C4-2B (cell line): ENCODE data around the gene SLC5A5.

Experiments used
- ZFX ChIP-seq: fragments of 450-650 bp; IDR thresholded peaks from 2 replicates; pipeline ENCODE4 v1.6.1; 2017
- TF ChIP-seq, protein P1 (sequence below): fragments of 450-650 bp; conservative IDR thresholded peaks from 2 replicates; pipeline ENCODE4 v1.5.1; 2017; ENCODE audit warnings: mild to moderate bottlenecking

GRCh38 chr19:17871032-17871877 lies 490 bp upstream of the SLC5A5 start:
- TF ChIP-seq, protein P1, sequence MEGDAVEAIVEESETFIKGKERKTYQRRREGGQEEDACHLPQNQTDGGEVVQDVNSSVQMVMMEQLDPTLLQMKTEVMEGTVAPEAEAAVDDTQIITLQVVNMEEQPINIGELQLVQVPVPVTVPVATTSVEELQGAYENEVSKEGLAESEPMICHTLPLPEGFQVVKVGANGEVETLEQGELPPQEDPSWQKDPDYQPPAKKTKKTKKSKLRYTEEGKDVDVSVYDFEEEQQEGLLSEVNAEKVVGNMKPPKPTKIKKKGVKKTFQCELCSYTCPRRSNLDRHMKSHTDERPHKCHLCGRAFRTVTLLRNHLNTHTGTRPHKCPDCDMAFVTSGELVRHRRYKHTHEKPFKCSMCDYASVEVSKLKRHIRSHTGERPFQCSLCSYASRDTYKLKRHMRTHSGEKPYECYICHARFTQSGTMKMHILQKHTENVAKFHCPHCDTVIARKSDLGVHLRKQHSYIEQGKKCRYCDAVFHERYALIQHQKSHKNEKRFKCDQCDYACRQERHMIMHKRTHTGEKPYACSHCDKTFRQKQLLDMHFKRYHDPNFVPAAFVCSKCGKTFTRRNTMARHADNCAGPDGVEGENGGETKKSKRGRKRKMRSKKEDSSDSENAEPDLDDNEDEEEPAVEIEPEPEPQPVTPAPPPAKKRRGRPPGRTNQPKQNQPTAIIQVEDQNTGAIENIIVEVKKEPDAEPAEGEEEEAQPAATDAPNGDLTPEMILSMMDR: no peak
- no peak for TF ChIP-seq ZFX
